Nephron progenitor cell (in vitro differentiated cells): ENCODE results near the gene F11R.
A peak's percentile ranks its signal among the peaks of the same experiment; 100 is the strongest.

Experiments used
- DNase-seq: peaks from one replicate; pipeline ENCODE4 v3.0.0; 2021
- H3K27ac Mint-ChIP-seq: 2 replicates; pipeline ENCODE4 v1.8.0; 2021; ENCODE audit warnings: mild to moderate bottlenecking, moderate library complexity, mixed read lengths
- H3K27me3 Mint-ChIP-seq: 2 replicates; pipeline ENCODE4 v1.8.0; 2021; ENCODE audit warnings: mild to moderate bottlenecking, low read depth, mixed read lengths; ENCODE audit not compliant: poor library complexity
- H3K36me3 Mint-ChIP-seq: 2 replicates; pipeline ENCODE4 v1.8.0; 2021; ENCODE audit warnings: low read depth, mixed read lengths
- H3K4me1 Mint-ChIP-seq: 2 replicates; pipeline ENCODE4 v1.8.0; 2021; ENCODE audit warnings: mixed read lengths
- H3K4me3 Mint-ChIP-seq: 2 replicates; pipeline ENCODE4 v1.8.0; 2021; ENCODE audit warnings: mild to moderate bottlenecking, moderate library complexity, mixed read lengths
- H3K9me3 Mint-ChIP-seq: 2 replicates; pipeline ENCODE4 v1.8.0; 2021; ENCODE audit warnings: mild to moderate bottlenecking, moderate library complexity, mixed read lengths
- TF ChIP-seq, protein P1 (sequence below): fragments of 200-600 bp; sonication (generic); IDR thresholded peaks from 2 replicates; pipeline ENCODE4 v1.5.0; 2021; ENCODE audit warnings: antibody characterized with exemption

Gene F11R

GRCh38 chr1:161013488-161014230 lies 7.3 kb downstream of the F11R start:
- Mint-ChIP-seq H3K27ac (peak overlapping the region; percentile 78), H3K4me1 (peaks cover 13% of the 10 kb centered on the region), H3K9me3 (no peaks in the 10 kb centered on the region), H3K27me3 (peaks cover 16% of the 10 kb centered on the region), H3K4me3 (peak overlapping the region; percentile 14), H3K36me3 (no peaks in the 10 kb centered on the region)
- TF ChIP-seq, protein P1, sequence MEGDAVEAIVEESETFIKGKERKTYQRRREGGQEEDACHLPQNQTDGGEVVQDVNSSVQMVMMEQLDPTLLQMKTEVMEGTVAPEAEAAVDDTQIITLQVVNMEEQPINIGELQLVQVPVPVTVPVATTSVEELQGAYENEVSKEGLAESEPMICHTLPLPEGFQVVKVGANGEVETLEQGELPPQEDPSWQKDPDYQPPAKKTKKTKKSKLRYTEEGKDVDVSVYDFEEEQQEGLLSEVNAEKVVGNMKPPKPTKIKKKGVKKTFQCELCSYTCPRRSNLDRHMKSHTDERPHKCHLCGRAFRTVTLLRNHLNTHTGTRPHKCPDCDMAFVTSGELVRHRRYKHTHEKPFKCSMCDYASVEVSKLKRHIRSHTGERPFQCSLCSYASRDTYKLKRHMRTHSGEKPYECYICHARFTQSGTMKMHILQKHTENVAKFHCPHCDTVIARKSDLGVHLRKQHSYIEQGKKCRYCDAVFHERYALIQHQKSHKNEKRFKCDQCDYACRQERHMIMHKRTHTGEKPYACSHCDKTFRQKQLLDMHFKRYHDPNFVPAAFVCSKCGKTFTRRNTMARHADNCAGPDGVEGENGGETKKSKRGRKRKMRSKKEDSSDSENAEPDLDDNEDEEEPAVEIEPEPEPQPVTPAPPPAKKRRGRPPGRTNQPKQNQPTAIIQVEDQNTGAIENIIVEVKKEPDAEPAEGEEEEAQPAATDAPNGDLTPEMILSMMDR, result no peak
- no peak for DNase-seq

GRCh38 chr1:161013131-161013487 lies 7.8 kb downstream of the F11R start:
- DNase-seq, result no peak
- TF ChIP-seq, protein P1, result no peak
- H3K27me3 Mint-ChIP-seq, result peaks cover 12% of the 10 kb centered on the region
- peaks cover 13% of the 10 kb centered on the region for H3K4me1 Mint-ChIP-seq
- no peak overlapping the region for H3K27ac Mint-ChIP-seq
- no peaks in the 10 kb centered on the region for H3K9me3 Mint-ChIP-seq
- peak overlapping the region; percentile 14 for H3K4me3 Mint-ChIP-seq
- H3K36me3 Mint-ChIP-seq, result no peaks in the 10 kb centered on the region

GRCh38 chr1:161012420-161012819 lies 8.5 kb downstream of the F11R start:
- TF ChIP-seq, protein P1, result no peak
- DNase-seq, result no peak
- Mint-ChIP-seq H3K27me3 (peaks cover 7% of the 10 kb centered on the region), H3K4me3 (no peak overlapping the region), H3K27ac (no peak overlapping the region), H3K36me3 (no peaks in the 10 kb centered on the region), H3K9me3 (no peaks in the 10 kb centered on the region), H3K4me1 (peaks cover 13% of the 10 kb centered on the region)

- Mint-ChIP-seq H3K4me1 (peaks cover 13% of the 10 kb centered on the region), H3K4me3 (no peak overlapping the region), H3K27me3 (peaks cover 8% of the 10 kb centered on the region), H3K9me3 (no peaks in the 10 kb centered on the region), H3K36me3 (no peaks in the 10 kb centered on the region), H3K27ac (no peak overlapping the region)
- TF ChIP-seq, protein P1, result no peak
- no peak for DNase-seq
Observed at GRCh38 chr1:161009602-161010211, 11.2 kb downstream of the F11R start.

- Mint-ChIP-seq H3K27me3 (peaks cover 8% of the 10 kb centered on the region), H3K9me3 (no peaks in the 10 kb centered on the region), H3K4me3 (no peak overlapping the region), H3K4me1 (peaks cover 10% of the 10 kb centered on the region), H3K27ac (no peak overlapping the region), H3K36me3 (no peaks in the 10 kb centered on the region)
- TF ChIP-seq, protein P1, result no peak
- DNase-seq, result no peak
Observed at GRCh38 chr1:161008869-161009510, 12.0 kb downstream of the F11R start.
